ENCODE data around the gene VAPB.

Gene VAPB

DNA sequence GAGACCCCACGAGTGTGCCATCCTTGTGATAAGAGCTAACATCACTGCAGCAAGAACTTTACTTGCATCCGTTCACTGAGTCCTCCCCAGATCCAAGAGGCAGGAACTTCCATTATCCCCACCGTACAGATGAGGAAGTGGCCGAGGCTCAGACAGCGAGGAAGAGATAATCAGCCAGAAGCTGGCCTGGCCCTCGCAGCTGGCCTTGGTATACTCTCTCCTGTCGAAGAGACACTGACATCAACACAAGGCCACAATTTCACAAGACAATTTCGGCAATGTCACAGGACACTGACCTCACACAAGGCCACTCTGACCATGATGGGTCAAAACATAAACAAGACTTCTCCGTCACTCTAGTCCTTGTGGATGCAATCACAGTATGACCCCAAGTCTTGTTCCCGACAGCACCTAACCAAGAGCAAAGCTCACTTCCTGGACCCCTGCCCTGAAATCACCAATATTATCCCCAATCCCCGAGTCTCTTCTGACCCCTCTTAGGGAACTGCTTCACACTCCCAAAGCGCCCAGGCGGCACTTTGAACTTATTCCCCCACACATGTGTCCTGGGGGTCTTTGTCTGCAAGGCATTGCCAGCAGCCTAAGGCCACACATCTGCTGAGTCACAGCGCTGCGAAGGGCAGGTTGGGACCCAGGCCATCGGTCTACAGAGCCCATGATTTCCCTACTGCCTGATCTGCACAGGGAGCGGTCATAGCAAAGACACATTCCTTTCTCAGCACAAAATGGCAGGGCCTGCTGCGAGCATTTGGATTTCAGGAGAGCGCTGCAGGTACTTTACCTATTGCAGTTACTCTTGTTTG is 14.8 kb upstream of the VAPB start:
- Histone ChIP-seq H3K27ac (ENCODE audit: low read length) (no peak overlapping the region), H3K4me1 (ENCODE audit: low read length) (peaks cover 11% of the 10 kb centered on the region), H3K4me2 (ENCODE audit: low read length) (peak overlapping the region; percentile 52), H3K9me3 (ENCODE audit: insufficient read depth, low read length) (no peaks in the 10 kb centered on the region), H3K4me3 (ENCODE audit: low read length) (peak overlapping the region; percentile 45), H4K20me1 (ENCODE audit: insufficient read depth, low read length) (no peaks in the 10 kb centered on the region), H3K9ac (ENCODE audit: low read length) (no peak overlapping the region), H3K36me3 (replicated peaks; ENCODE audit: low read depth, low read length) (no peaks in the 10 kb centered on the region), H3K27me3 (ENCODE audit: low read depth, low read length) (peaks cover 14% of the 10 kb centered on the region), H3K79me2 (ENCODE audit: low read length) (no peaks in the 10 kb centered on the region), H2AFZ (ENCODE audit: low read depth, low read length) (no peak overlapping the region; the same call in 1 of the 2 replicates)
- TF ChIP-seq EZH2phosphoT487 (IDR thresholded peaks at IDR 0.05; ENCODE audit: low read depth) = no peak
- TF ChIP-seq, protein P1, sequence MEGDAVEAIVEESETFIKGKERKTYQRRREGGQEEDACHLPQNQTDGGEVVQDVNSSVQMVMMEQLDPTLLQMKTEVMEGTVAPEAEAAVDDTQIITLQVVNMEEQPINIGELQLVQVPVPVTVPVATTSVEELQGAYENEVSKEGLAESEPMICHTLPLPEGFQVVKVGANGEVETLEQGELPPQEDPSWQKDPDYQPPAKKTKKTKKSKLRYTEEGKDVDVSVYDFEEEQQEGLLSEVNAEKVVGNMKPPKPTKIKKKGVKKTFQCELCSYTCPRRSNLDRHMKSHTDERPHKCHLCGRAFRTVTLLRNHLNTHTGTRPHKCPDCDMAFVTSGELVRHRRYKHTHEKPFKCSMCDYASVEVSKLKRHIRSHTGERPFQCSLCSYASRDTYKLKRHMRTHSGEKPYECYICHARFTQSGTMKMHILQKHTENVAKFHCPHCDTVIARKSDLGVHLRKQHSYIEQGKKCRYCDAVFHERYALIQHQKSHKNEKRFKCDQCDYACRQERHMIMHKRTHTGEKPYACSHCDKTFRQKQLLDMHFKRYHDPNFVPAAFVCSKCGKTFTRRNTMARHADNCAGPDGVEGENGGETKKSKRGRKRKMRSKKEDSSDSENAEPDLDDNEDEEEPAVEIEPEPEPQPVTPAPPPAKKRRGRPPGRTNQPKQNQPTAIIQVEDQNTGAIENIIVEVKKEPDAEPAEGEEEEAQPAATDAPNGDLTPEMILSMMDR (IDR thresholded peaks at IDR 0.05; ENCODE audit: low read depth, low read length) = no peak

DNA sequence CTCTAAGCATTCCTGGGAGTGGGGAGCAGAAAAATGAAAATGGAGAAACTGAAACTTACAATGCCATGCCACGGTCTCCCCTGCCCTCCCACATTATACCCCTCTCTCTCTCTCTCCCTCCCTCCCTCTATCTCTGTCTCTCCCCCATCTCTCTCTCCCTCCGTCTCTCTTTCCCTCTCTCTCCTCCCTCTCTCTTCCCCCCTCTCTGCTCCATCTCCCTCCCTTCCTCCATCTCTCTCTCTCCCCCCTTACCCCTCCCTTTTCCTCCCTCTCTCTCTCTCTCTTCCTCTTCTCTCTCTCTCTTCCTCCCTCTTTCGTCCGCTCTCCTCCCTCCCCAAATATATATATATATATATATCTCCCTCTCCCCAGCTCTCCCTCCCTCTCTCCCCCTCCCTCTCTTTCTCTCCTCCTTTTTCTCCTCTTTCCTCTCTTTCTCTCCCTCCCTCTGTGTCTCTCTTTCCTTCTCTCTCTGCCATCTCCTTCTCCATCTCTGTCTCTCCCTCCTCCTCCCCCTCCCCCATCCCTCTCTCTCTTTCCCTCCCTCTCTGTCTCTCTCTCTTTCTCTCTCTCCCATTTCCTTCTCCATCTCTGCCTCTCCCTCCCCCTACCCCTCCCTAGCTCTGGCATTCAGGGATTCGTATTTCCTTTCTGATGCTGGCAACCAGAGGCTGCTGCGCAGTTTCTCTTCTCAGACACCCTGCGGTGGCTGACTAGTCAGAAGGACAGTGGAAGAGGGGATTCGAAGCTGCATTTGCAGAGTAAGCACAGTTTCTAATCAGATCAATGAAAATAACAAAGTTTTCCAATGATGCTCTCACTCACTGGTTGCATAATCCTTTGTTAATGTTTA is 13.9 kb upstream of the VAPB start:
- Histone ChIP-seq H3K27ac (ENCODE audit: low read length) (no peak overlapping the region), H3K79me2 (ENCODE audit: low read length) (no peaks in the 10 kb centered on the region), H3K9ac (ENCODE audit: low read length) (no peak overlapping the region), H3K4me3 (ENCODE audit: low read length) (peak overlapping the region; percentile 45), H3K4me1 (ENCODE audit: low read length) (peaks cover 11% of the 10 kb centered on the region), H3K4me2 (ENCODE audit: low read length) (peak overlapping the region; percentile 52), H3K9me3 (ENCODE audit: insufficient read depth, low read length) (no peaks in the 10 kb centered on the region), H3K27me3 (ENCODE audit: low read depth, low read length) (peaks cover 16% of the 10 kb centered on the region), H2AFZ (ENCODE audit: low read depth, low read length) (peak overlapping the region; percentile 40; the same call in 1 of the 2 replicates), H3K36me3 (replicated peaks; ENCODE audit: low read depth, low read length) (no peaks in the 10 kb centered on the region), H4K20me1 (ENCODE audit: insufficient read depth, low read length) (no peaks in the 10 kb centered on the region)
- TF ChIP-seq, protein P1 (IDR thresholded peaks at IDR 0.05; ENCODE audit: low read depth, low read length) = no peak
- no peak for TF ChIP-seq EZH2phosphoT487 (IDR thresholded peaks at IDR 0.05; ENCODE audit: low read depth)

DNA sequence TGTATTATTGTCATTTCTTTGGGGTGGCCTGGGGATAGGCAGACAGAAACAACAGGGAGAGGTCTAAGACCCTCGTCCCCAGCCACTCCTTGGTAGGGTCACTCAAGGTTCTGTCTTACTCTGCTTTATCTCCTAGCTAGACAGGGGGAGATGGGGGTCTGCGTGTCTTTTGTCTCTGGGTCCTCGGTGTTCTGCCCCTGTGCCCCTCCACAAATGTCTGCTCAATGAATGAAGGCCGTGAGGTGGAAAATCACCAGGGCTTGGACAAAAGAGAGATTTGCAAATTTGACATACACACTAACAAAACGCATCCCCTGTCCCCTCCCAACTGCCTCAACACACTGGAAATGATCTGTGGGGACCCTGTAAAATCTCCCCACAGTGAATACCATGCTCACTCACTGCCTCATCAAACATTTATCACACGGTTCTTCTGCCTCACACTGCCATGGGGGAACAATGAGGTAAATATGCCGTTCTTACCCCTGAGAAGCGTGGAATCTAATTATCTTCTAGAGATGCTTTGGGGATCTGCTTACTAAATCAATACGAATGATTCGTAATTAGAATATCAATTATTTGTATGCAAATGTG is 13.2 kb upstream of the VAPB start:
- Histone ChIP-seq H4K20me1 (ENCODE audit: insufficient read depth, low read length) (no peaks in the 10 kb centered on the region), H3K27me3 (ENCODE audit: low read depth, low read length) (peaks cover 16% of the 10 kb centered on the region), H3K4me2 (ENCODE audit: low read length) (peak overlapping the region; percentile 52; the same call in 1 of the 2 replicates), H3K9ac (ENCODE audit: low read length) (no peak overlapping the region), H3K27ac (ENCODE audit: low read length) (no peak overlapping the region), H2AFZ (ENCODE audit: low read depth, low read length) (no peak overlapping the region), H3K9me3 (ENCODE audit: insufficient read depth, low read length) (0 out of 2 replicates have a peak, but pooled peaks cover 2% of the 10 kb centered on the region), H3K4me3 (ENCODE audit: low read length) (no peak overlapping the region), H3K79me2 (ENCODE audit: low read length) (no peaks in the 10 kb centered on the region), H3K36me3 (replicated peaks; ENCODE audit: low read depth, low read length) (no peaks in the 10 kb centered on the region), H3K4me1 (ENCODE audit: low read length) (peaks cover 11% of the 10 kb centered on the region)
- TF ChIP-seq, protein P1 (IDR thresholded peaks at IDR 0.05; ENCODE audit: low read depth, low read length) = no peak
- no peak for TF ChIP-seq EZH2phosphoT487 (IDR thresholded peaks at IDR 0.05; ENCODE audit: low read depth)

Data from OCI-LY3 (cell line).